Amniotic epithelial cell (primary cell): ENCODE data around the gene ERG28.
"Not testable (repeated sequence)": the region's sequence is repeated elsewhere in the genome, so short reads cannot be mapped to it uniquely, and the experiment has no call there.

ENCODE experiments used
- DNase-seq: peaks from one replicate; pipeline ENCODE4 v3.0.0-alpha.2; 2010; ENCODE audit warnings: low read depth

The ERG28 gene

GRCh38 chr14:75660630-75661498 is at the start of gene ERG28, which contains the start of gene TTLL5:
Gene ERG28, minus strand, starts transcription at chr14:75660876. Its CDS starts 3,374 bp downstream, at chr14:75657502.
Gene TTLL5, plus strand, starts transcription at chr14:75661246. Its CDS starts 1,904 bp downstream, at chr14:75663150.
- peak; percentile 99 for DNase-seq

DNA sequence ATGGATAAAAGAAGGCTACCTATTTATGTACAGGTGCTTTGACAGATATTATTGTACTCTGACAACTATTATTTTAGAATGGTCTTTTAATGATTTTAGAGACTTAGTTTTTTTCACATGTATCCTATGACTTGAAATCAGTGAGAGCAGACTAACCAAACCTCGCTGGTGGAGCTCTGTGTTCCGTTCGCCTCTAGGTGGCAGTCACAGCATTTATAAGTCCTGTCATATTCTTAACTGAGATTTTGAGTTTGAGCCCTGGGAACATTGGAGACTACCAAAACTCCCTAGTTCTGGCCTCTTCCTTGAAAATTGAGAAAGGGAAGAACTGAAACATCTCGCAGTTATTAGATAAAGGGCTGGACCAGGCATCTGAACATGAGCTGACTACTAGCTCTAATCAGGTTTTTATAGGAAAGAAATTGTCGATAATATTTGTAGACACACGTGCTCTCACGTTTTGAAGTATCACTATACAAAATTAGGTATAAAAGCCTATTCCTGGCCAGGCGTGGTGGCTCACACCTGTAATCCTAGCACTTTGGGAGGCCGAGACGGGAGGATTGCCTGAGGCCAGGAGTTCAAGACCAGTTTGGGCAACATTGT is 48.6 kb upstream of the ERG28 start:
- peak; percentile 81 for DNase-seq

- DNase-seq, result peak; percentile 54
These were observed 44.3 kb upstream of the ERG28 start for GRCh38 chr14:75705014-75705413.

GRCh38 chr14:75703467-75703866 is 42.8 kb upstream of the ERG28 start:
- DNase-seq, result no peak

DNA sequence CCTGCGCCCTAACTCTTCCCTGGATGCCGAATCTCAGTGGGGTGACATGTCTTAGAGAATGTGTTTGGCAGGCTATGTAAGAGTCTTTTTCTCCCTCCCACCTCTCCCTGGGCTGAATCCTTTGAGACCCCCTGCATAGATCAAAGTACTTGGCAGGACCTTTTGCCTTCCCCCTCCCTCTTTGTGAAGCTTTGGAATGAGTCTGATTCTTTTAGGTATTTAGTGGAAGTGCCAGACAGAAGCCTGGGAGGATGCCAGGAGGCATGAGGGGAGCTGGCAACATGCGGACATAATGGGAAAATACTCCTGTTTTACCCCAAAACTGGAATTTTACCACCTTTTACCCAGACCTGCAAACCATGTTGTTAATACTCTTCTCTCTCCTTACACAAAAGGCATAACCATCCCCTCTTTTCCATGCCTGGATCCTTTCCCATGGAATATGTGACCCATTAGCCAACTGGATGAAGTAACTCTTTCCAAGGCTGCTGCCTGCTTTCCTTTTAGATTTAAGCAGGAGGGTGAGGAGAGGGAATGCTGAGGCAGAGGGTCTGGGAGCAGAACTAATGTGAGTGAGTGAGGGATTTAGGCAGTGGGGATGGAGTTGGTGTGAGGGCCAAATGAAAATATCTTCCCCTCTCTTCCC is 42.1 kb upstream of the ERG28 start:
- DNase-seq, result no peak

- DNase-seq, result no peak
These were observed 41.4 kb upstream of the ERG28 start for GRCh38 chr14:75702122-75702521.

- DNase-seq, result no peak
These were observed 39.6 kb upstream of the ERG28 start for GRCh38 chr14:75700295-75700694.

GRCh38 chr14:75699331-75699730 is 38.7 kb upstream of the ERG28 start:
- no peak for DNase-seq

- DNase-seq, result no peak
These were observed 37.2 kb upstream of the ERG28 start for GRCh38 chr14:75697918-75698317.

DNA sequence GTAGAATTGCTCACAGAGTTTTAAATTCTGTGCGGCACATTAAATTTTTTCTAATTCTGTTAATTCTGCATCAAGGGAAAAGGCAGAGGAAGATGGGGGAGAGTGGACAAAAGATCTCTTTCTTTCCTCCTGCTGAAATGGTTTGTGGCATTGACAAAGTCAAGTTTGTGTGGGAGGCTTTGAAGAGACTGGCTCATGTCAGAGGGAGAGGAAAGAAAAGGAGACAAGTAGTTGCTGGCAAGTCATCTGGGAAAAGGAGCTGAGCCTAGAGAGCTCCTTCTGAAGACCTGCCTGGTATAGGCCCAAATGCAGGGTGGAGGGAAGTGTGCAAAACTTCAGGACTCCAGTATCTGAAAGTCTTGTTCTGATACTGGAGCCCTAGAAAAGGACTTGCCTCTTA is 36.7 kb upstream of the ERG28 start:
- DNase-seq, result peak; percentile 3

DNA sequence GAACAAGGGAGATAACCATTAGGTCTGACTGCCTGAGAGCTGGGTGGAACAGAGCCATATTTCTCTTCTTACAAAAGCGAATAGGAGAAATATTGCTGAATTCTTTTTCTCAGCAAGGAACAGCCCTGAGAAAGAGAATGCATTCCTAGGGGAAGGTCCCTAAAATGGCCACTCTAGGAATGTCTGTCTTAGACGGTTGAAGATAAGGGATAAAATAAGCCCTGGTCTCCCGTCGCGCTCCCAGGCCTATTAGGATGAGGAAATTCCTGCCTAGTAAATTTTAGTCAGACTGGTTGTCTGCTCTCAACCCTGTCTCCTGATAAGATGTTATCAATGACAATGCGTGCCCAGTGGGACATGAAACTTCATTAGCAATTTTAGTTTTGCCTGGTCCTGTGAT is 34.3 kb upstream of the ERG28 start:
- DNase-seq, result not testable (repeated sequence)

DNA sequence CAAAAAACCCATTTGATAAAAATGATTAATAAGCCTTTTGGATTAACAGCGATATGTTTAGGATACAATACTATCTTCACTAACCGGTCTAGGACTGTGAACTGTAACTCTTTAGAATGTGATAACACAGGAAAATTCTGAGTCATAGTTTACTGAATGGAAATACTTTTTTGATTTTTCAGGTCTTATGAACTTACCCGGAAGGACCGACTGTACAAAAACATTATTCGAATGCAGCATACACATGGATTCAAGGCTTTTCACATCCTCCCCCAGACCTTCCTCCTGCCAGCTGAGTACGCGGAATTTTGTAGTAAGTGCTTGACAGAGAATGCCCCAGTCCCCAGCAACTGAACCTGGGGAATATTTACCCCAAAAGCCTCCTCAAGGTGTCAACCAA is 29.3 kb upstream of the ERG28 start:
- DNase-seq, result peak; percentile 63

DNA sequence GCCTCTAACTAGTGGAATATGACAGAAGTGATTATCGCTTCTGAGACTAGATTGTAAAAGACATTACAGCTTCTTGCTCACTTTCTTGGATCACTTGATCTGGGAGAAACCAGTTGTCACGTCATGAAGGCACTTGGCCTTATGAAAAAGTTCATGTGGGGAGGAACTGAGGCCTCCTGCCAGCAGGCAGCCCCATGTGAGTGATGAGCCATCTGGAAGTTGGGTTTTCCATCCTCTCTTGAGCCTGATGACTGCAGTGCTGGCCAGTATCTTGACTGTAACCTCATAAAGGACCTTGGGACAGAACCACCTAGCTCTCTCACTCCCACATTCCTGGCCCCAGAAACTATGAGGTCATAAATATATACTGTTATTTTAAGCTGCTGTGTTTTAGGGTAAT is 28.3 kb upstream of the ERG28 start:
- peak; percentile 47 for DNase-seq

- no peak for DNase-seq
These were observed 25.2 kb upstream of the ERG28 start for GRCh38 chr14:75685910-75686309.

GRCh38 chr14:75675265-75675960 is 14.7 kb upstream of the ERG28 start:
- DNase-seq, result peak; percentile 28

- DNase-seq, result no peak
These were observed 12.8 kb upstream of the ERG28 start for GRCh38 chr14:75673345-75674035.

DNA sequence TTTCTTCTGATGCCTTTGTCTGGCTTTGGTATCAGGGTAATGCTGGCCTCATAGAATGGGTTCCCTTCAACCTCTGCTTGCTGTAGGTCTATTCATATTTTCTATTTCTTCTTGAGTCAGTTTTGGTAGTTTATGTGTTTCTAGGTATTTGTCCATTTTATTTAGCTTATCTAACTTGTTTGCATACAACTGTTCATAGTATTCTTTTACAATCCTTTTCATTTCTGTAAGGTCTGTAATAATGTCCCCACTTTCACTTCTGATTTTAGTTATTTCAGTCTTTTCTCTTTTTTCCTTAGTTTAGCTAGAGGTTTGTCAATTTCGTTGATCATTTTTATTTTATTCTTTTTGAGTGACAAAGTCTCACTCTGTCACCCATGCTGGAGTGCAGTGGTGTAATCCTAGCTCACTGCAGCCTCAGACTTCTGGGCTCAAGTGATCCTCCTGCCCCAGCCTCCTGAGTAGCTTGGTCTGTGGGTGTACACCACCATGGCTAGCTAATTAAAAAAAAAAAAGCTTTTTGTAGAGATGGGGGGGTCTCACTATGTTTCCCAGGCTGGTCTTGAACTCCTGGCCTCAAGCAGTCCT is 12.0 kb upstream of the ERG28 start:
- no peak for DNase-seq

GRCh38 chr14:75667099-75667765 is 6.6 kb upstream of the ERG28 start:
- DNase-seq, result no peak

- no peak for DNase-seq
These were observed 2.3 kb upstream of the ERG28 start for GRCh38 chr14:75662966-75663365.

GRCh38 chr14:75661499-75661814 is 781 bp upstream of the ERG28 start:
- DNase-seq, result no peak

DNA sequence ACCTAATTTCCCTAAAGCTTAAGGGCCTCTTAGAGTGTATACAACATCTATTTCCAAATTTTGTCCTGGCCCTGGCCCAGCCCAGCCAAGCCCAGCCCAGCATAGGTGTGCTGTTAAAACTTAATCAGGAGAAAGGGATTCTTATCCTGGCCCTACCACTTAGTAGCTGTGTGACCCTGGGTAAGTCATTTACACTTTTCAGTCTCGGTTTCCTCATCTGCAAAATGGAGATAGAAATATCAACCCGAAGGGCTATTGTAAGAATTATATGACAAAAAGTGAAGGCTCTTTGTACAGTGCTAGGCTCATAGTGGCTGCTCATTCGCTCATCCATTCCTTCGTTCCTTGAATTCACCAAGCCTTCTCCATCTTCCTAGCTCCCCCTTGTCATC is 442 bp downstream of the ERG28 start:
- DNase-seq, result no peak
